Hematopoietic multipotent progenitor cell (in vitro differentiated cells): ENCODE data around the gene HDAC4. TPM values are rescaled to one million over a fixed set of nuclear protein-coding genes. Genes with fewer than 3 reads are reported as not detected.
"Not testable (repeated sequence)": the region's sequence is repeated elsewhere in the genome, so short reads cannot be mapped to it uniquely, and the experiment has no call there.

Experiments
- DNase-seq, 3 donors: peaks; one replicate each; pipeline ENCODE4 v3.0.0-alpha.2; 2011 to 2015; ENCODE audit warnings: low read depth in 2 of 3, low spot score in 2 of 3
- total RNA-seq: library from RNA; depleted of rRNA; stranded (reverse); fragments of >200 nt; gene quantifications from one replicate; pipeline ENCODE4 v1.2.3, GENCODE V29; 2012

HDAC4 gene
- total RNA-seq = 34.2 TPM

- no peak for DNase-seq
Measured at GRCh38 chr2:239400596-239401066, at the start of gene HDAC4. TSS of gene HDAC4 (minus strand) at chr2:239401020. CDS start at chr2:239352699, 48,321 bp downstream.

- DNase-seq = not testable (repeated sequence)
Measured at GRCh38 chr2:239449468-239449867, 48.6 kb upstream of the HDAC4 start.

- DNase-seq = no peak
Measured at GRCh38 chr2:239445771-239446524, 45.1 kb upstream of the HDAC4 start.

GRCh38 chr2:239444626-239445577 is 44.1 kb upstream of the HDAC4 start:
- no peak for DNase-seq

GRCh38 chr2:239443666-239444567 is 43.1 kb upstream of the HDAC4 start:
- DNase-seq = no peak

GRCh38 chr2:239443102-239443620 is 42.3 kb upstream of the HDAC4 start:
- DNase-seq = no peak

- no peak for DNase-seq
Measured at GRCh38 chr2:239442192-239442591, 41.4 kb upstream of the HDAC4 start.

- peak in 2 of 3 donors; percentile 29 to 61 for DNase-seq
Measured at GRCh38 chr2:239441261-239442078, 40.6 kb upstream of the HDAC4 start.

- DNase-seq = peak in 1 of 3 donors; percentile 4
Measured at GRCh38 chr2:239440511-239440959, 39.7 kb upstream of the HDAC4 start.

- no peak for DNase-seq
Measured at GRCh38 chr2:239439754-239440315, 39.0 kb upstream of the HDAC4 start.

GRCh38 chr2:239438995-239439753 is 38.4 kb upstream of the HDAC4 start:
- peak in 1 of 3 donors; percentile 12 for DNase-seq

GRCh38 chr2:239438368-239438767 is 37.5 kb upstream of the HDAC4 start:
- no peak for DNase-seq

GRCh38 chr2:239436669-239437335 is 36.0 kb upstream of the HDAC4 start:
- no peak for DNase-seq

GRCh38 chr2:239436076-239436475 is 35.3 kb upstream of the HDAC4 start:
- no peak for DNase-seq

GRCh38 chr2:239433777-239434403 is 33.1 kb upstream of the HDAC4 start:
- no peak for DNase-seq

- DNase-seq = no peak
Measured at GRCh38 chr2:239432174-239432573, 31.4 kb upstream of the HDAC4 start.

- no peak for DNase-seq
Measured at GRCh38 chr2:239431536-239431935, 30.7 kb upstream of the HDAC4 start.
